Measurements from ENCODE around the gene SERP2.

DNA sequence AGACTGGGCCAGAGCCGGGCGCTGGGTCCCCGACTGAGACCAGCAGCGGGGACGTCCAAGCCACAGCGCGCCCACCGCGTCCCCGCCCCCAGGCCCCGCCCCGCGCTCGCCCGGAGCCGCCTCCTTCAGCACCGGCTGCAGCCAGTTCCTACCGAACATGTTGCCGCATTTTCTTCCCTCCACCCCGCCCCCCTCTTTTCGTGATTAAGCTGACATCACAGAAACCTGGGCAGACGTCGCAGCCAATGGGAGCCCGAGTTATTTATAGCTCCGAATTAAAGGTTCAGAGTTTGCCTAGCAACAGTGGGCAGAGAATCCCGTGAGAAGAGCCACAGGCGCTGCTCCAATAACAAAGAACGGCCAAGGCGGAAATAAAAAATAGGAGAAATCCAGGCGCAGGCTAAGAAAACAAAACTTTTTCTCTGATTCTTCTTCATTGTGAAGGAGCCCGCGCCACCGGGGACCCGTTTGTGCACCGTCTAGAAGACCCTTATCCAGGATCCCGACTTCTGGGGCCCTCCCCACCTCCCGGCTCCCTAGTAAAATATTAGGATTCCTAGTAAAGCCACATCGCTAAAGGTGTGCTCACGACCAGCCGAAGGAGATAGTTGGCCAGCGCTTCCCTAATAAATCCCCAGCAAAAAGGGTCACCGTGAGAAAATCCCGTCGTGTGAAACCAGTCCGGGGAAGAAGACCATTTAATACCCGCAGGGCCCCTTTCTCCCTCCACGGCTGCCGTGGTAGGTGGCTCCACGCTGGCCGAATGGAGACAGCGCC lies 61.7 kb downstream of the SERP2 start:
- TF ChIP-seq TBP (IDR thresholded peaks at IDR 0.05; ENCODE audit: low read depth, low read length) (peak; percentile 87), CEBPB (IDR thresholded peaks at IDR 0.05; ENCODE audit: low read depth, low read length) (no peak), POLR2A (IDR thresholded peaks at IDR 0.05; ENCODE audit: control extremely low read depth in 1 of 2, low read depth in 2 of 2, low read length in 2 of 2) (peak; percentile 78 to 93), ZNF274 (IDR thresholded peaks at IDR 0.05; ENCODE audit: borderline replicate concordance, extremely low read depth, low read length) (no peak), KDM1A (IDR thresholded peaks at IDR 0.05; ENCODE audit: borderline replicate concordance, low read length) (no peak), EP300 (IDR thresholded peaks at IDR 0.05; ENCODE audit: borderline replicate concordance in 1 of 2, low read depth in 2 of 2, low read length in 2 of 2) (peak in 1 of 2 experiments; percentile 88; a peak in 1 of 3 replicates), RFX5 (IDR thresholded peaks at IDR 0.05; ENCODE audit: borderline replicate concordance, low read depth, low read length) (peak; percentile 94), YY1 (IDR thresholded peaks at IDR 0.05; ENCODE audit: low read depth, low read length) (0 out of 2 replicates have a peak, but pooled peaks have one; percentile 16)
- TF ChIP-seq, protein P1, sequence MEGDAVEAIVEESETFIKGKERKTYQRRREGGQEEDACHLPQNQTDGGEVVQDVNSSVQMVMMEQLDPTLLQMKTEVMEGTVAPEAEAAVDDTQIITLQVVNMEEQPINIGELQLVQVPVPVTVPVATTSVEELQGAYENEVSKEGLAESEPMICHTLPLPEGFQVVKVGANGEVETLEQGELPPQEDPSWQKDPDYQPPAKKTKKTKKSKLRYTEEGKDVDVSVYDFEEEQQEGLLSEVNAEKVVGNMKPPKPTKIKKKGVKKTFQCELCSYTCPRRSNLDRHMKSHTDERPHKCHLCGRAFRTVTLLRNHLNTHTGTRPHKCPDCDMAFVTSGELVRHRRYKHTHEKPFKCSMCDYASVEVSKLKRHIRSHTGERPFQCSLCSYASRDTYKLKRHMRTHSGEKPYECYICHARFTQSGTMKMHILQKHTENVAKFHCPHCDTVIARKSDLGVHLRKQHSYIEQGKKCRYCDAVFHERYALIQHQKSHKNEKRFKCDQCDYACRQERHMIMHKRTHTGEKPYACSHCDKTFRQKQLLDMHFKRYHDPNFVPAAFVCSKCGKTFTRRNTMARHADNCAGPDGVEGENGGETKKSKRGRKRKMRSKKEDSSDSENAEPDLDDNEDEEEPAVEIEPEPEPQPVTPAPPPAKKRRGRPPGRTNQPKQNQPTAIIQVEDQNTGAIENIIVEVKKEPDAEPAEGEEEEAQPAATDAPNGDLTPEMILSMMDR (IDR thresholded peaks at IDR 0.05; ENCODE audit: control extremely low read depth in 1 of 3, insufficient read depth in 1 of 3, low read depth in 1 of 3, low read length in 3 of 3) = no peak
- TF ChIP-seq, protein P2, sequence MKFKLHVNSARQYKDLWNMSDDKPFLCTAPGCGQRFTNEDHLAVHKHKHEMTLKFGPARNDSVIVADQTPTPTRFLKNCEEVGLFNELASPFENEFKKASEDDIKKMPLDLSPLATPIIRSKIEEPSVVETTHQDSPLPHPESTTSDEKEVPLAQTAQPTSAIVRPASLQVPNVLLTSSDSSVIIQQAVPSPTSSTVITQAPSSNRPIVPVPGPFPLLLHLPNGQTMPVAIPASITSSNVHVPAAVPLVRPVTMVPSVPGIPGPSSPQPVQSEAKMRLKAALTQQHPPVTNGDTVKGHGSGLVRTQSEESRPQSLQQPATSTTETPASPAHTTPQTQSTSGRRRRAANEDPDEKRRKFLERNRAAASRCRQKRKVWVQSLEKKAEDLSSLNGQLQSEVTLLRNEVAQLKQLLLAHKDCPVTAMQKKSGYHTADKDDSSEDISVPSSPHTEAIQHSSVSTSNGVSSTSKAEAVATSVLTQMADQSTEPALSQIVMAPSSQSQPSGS (IDR thresholded peaks at IDR 0.05; ENCODE audit: low read length) = peak; percentile 97
